ENCODE data around the gene MAMLD1.

MAMLD1 gene

DNA sequence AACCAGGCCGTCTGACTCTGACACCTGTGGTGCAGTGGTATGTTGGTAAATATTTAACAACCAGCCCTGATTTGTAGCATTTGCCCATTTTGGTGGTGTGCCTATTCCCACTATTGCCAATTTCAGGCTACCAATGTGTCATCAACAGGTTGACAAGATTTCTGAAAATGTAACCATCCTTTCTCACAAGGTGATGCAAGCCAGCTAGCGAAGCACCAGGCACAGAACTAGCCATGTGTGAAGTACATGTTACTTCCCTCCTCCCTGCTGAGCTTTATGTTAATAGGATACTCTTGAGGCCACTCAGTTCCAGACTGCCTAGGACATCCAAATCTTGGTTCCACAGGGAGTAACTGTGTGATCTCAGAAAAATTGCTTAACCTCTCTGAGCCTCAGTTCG is 7.2 kb upstream of the MAMLD1 start:
- no peak overlapping the region for H3K9ac ChIP-seq (ENCODE audit: insufficient read length, low read depth)
- no peaks in the 10 kb centered on the region for H3K9me3 ChIP-seq (ENCODE audit: insufficient read depth, low read length)
- no peaks in the 10 kb centered on the region for H3K36me3 ChIP-seq (ENCODE audit: insufficient read depth, insufficient read length, low read length)
- H3K27me3 ChIP-seq (ENCODE audit: insufficient read depth, insufficient read length) = peaks cover 31% of the 10 kb centered on the region
- no peak for DNase-seq (ENCODE audit: low read depth, low spot score)
- no peak overlapping the region for H3K4me3 ChIP-seq (ENCODE audit: insufficient read length, low read depth)
- TF ChIP-seq SUZ12 (IDR thresholded peaks at IDR 0.05; ENCODE audit: extremely low read depth, insufficient read depth, insufficient read length) (no peak), YY1 (IDR thresholded peaks at IDR 0.05; ENCODE audit: insufficient read depth, insufficient read length) (no peak), ZNF274 (IDR thresholded peaks at IDR 0.05; ENCODE audit: low read depth, low read length) (no peak)
- no peaks in the 10 kb centered on the region for H3K4me1 ChIP-seq (ENCODE audit: insufficient read depth, insufficient read length)

DNA sequence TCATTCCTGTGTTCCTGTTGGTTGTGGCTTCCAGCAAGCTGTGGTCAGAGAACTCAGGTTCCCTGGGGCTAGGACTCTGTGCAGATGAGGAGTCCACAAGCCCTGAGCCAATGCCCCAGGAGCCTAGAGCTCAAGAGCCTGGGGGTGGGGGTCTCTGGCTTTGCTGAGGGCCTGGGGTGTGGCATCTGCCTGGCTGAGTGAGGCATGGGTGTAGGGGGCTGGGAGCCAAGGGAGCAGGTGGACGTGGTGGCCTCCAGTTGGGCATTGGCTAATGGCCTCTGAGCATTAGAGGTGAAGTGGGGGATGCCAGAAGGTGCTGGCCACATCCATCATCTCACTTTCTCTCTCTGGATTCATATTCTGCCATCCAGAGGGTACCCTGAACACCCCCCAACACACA is 5.3 kb upstream of the MAMLD1 start:
- no peaks in the 10 kb centered on the region for H3K9me3 ChIP-seq (ENCODE audit: insufficient read depth, low read length)

DNA sequence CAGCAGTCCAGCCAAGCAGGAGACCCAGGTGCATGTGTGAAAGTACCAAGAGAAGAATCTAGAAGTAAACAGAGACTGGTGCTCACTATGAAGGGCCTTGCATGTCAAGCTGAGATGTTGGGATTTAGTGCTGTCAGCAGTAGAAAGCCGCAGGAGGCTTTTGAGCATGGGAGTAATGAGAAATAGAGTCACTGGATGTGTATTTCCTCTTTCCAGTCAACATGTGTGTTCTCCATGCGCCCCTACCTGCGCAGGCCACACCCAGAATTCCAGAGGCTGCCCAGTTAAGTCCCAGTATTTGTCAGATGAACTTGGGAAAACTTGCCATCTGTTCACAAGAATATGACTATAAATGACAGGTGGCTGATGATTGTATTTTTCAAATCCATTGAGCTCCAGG is 4.5 kb upstream of the MAMLD1 start:
- H3K9me3 ChIP-seq (ENCODE audit: insufficient read depth, low read length) = no peaks in the 10 kb centered on the region
- no peaks in the 10 kb centered on the region for H3K4me1 ChIP-seq (ENCODE audit: insufficient read depth, insufficient read length)
- no peak overlapping the region for H3K9ac ChIP-seq (ENCODE audit: insufficient read length, low read depth)
- DNase-seq (ENCODE audit: low read depth, low spot score) = no peak
- no peak overlapping the region for H3K4me3 ChIP-seq (ENCODE audit: insufficient read length, low read depth)
- H3K36me3 ChIP-seq (ENCODE audit: insufficient read depth, insufficient read length, low read length) = no peaks in the 10 kb centered on the region
- no peak for TF ChIP-seq YY1 (IDR thresholded peaks at IDR 0.05; ENCODE audit: insufficient read depth, insufficient read length)
- TF ChIP-seq ZNF274 (IDR thresholded peaks at IDR 0.05; ENCODE audit: low read depth, low read length) = no peak
- no peak for TF ChIP-seq SUZ12 (IDR thresholded peaks at IDR 0.05; ENCODE audit: extremely low read depth, insufficient read depth, insufficient read length)
- H3K27me3 ChIP-seq (ENCODE audit: insufficient read depth, insufficient read length) = peaks cover 58% of the 10 kb centered on the region

More for the DNA sequence above, 5.3 kb upstream of the MAMLD1 start:
- Histone ChIP-seq H3K4me3 (ENCODE audit: insufficient read length, low read depth) (no peak overlapping the region), H3K36me3 (ENCODE audit: insufficient read depth, insufficient read length, low read length) (no peaks in the 10 kb centered on the region), H3K27me3 (ENCODE audit: insufficient read depth, insufficient read length) (peaks cover 50% of the 10 kb centered on the region), H3K9ac (ENCODE audit: insufficient read length, low read depth) (no peak overlapping the region), H3K4me1 (ENCODE audit: insufficient read depth, insufficient read length) (no peaks in the 10 kb centered on the region)
- DNase-seq (ENCODE audit: low read depth, low spot score) = no peak
- TF ChIP-seq ZNF274 (IDR thresholded peaks at IDR 0.05; ENCODE audit: low read depth, low read length) (no peak), SUZ12 (IDR thresholded peaks at IDR 0.05; ENCODE audit: extremely low read depth, insufficient read depth, insufficient read length) (no peak), YY1 (IDR thresholded peaks at IDR 0.05; ENCODE audit: insufficient read depth, insufficient read length) (no peak)

DNA sequence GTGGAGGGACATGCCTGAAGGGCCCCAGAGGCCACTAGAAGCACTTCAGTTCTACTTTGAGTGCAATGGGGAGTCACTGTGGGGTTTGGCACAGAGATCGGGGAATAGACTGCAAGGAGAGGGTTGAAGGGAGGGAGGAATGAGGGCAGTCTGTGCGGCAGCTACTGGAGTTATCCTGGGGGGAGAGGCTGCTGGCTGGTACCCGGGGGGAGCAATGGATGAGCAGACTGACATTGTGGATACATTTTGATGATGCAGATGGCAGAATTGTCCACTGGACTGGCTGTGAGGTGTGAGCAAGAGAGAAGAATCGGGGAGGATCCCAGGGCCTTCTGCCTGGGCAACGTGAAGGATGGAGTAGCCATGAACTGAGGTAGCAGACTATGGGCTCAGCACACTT is 2.8 kb upstream of the MAMLD1 start:
- no peak overlapping the region for H3K9ac ChIP-seq (ENCODE audit: insufficient read length, low read depth)
- no peaks in the 10 kb centered on the region for H3K36me3 ChIP-seq (ENCODE audit: insufficient read depth, insufficient read length, low read length)
- H3K9me3 ChIP-seq (ENCODE audit: insufficient read depth, low read length) = no peaks in the 10 kb centered on the region
- no peak overlapping the region for H3K4me3 ChIP-seq (ENCODE audit: insufficient read length, low read depth)
- no peak for DNase-seq (ENCODE audit: low read depth, low spot score)
- peaks cover 67% of the 10 kb centered on the region for H3K27me3 ChIP-seq (ENCODE audit: insufficient read depth, insufficient read length)
- TF ChIP-seq YY1 (IDR thresholded peaks at IDR 0.05; ENCODE audit: insufficient read depth, insufficient read length) (no peak), ZNF274 (IDR thresholded peaks at IDR 0.05; ENCODE audit: low read depth, low read length) (no peak), SUZ12 (IDR thresholded peaks at IDR 0.05; ENCODE audit: extremely low read depth, insufficient read depth, insufficient read length) (no peak)
- H3K4me1 ChIP-seq (ENCODE audit: insufficient read depth, insufficient read length) = no peaks in the 10 kb centered on the region

DNA sequence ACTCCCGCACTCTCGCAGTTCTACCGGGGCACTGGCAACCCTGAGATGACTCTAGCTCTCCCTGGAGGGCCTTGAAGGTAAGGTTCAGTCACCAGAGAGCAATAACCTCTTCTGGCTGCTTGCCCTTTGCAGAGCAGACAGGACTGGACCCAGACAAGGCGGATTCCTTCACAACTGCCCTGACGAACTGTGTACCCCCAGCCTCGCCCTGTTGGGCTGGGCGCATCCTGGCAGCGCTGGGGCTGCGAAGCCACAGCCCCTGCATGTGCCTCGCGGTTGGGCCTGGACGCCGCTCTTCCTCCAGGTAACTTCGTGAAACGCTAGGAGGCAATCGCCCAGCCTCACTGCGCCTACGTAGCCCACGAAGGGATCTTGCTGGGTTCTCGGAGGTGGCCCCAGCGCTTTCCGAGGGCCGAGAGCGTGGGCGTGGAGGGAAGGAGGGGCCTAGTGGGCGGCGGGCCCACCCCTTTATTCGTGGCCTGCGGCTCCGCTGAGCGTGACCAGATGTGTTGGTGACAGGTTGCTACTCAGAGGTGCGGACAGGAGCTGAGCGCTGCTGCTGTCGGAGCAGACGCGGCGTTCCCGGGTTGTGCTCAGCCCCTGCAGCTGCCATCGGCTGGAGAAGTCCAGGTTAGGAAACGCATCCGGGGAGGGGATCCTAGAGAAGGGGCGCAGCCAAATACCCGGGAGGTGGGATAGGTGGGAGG is 1.9 kb upstream of the MAMLD1 start:
- Histone ChIP-seq H3K9ac (ENCODE audit: insufficient read length, low read depth) (no peak overlapping the region), H3K4me1 (ENCODE audit: insufficient read depth, insufficient read length) (no peaks in the 10 kb centered on the region), H3K9me3 (ENCODE audit: insufficient read depth, low read length) (no peaks in the 10 kb centered on the region), H3K36me3 (ENCODE audit: insufficient read depth, insufficient read length, low read length) (no peaks in the 10 kb centered on the region), H3K4me3 (ENCODE audit: insufficient read length, low read depth) (peak overlapping the region; percentile 11), H3K27me3 (ENCODE audit: insufficient read depth, insufficient read length) (peaks cover 71% of the 10 kb centered on the region)
- no peak for DNase-seq (ENCODE audit: low read depth, low spot score)
- no peak for TF ChIP-seq SUZ12 (IDR thresholded peaks at IDR 0.05; ENCODE audit: extremely low read depth, insufficient read depth, insufficient read length)
- TF ChIP-seq YY1 (IDR thresholded peaks at IDR 0.05; ENCODE audit: insufficient read depth, insufficient read length) = no peak
- TF ChIP-seq ZNF274 (IDR thresholded peaks at IDR 0.05; ENCODE audit: low read depth, low read length) = no peak

DNA sequence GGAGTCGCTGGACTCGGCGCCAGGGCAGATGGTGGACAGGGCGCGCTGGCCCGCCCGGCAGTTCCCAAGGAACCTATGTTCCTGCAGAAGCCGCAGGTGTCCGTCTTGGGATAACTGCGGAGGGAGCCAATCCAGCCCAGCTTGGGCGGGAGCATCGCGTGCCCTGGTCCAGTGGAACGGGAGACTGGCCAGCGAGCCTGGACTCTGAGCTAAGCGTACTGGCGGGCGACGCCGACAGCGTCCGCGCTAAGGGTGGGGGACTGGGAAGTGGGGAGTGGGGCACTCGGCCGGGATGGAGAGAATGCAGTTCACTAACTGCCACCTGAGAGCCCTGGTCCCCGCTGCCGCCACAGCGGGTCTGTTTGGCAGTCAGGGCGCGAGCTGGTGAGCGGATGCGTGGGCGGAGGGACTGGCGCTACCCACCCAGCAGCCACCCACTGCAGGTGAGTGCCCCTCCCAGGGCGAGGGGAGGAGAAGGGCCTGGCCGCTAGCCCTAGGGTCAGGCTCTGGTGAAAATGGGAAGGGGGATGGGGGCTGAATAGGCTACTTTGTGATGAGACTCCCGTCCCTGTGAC is 1.3 kb upstream of the MAMLD1 start:
- peaks cover 76% of the 10 kb centered on the region for H3K27me3 ChIP-seq (ENCODE audit: insufficient read depth, insufficient read length)
- no peaks in the 10 kb centered on the region for H3K9me3 ChIP-seq (ENCODE audit: insufficient read depth, low read length)
- peak overlapping the region; percentile 11 for H3K4me3 ChIP-seq (ENCODE audit: insufficient read length, low read depth)
- H3K36me3 ChIP-seq (ENCODE audit: insufficient read depth, insufficient read length, low read length) = no peaks in the 10 kb centered on the region
- no peak for DNase-seq (ENCODE audit: low read depth, low spot score)
- peaks cover 2% of the 10 kb centered on the region for H3K4me1 ChIP-seq (ENCODE audit: insufficient read depth, insufficient read length)
- peak overlapping the region; percentile 8 for H3K9ac ChIP-seq (ENCODE audit: insufficient read length, low read depth)
- TF ChIP-seq ZNF274 (IDR thresholded peaks at IDR 0.05; ENCODE audit: low read depth, low read length) = no peak
- no peak for TF ChIP-seq SUZ12 (IDR thresholded peaks at IDR 0.05; ENCODE audit: extremely low read depth, insufficient read depth, insufficient read length)
- TF ChIP-seq YY1 (IDR thresholded peaks at IDR 0.05; ENCODE audit: insufficient read depth, insufficient read length) = no peak

DNA sequence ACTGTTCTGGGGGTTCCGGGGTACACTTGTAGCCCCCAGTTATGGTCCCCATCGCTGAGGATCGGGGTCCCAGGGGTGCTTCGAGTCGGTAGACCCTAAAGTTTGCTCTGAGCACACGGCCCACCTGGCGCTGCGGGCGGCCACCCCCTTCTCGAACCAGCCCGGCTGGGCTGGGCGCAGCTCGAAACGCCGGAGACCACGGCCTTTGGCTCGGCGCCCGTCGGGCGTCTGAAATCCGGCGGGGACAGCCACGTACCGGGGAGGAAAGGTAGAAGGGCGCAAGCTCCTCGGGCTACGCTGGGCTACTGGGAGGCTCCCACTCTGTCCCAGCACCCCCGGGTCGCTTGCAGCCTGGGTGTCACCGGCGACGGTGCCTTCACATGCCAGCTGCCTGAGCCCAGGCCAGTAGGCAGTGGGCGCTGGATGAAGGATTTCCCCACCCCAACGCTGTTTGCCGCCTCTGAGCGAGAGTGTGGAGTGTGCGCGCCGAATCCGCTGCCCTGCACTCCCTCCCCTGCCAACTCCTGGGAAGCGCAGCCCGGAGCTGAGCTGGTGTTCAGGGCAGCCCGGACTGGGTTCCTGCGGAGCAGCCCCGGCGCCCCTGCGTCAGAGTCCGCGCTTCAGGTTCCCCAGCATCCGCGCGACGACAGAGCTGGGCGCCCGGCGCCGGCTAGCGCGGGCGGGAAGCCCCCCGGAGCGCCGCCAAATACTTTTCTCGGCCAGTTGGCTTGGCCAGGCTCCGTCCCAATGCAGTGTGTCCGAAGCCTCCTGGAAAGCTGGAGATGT is 637 bp downstream of the MAMLD1 start:
- Histone ChIP-seq H3K36me3 (ENCODE audit: insufficient read depth, insufficient read length, low read length) (no peaks in the 10 kb centered on the region), H3K27me3 (ENCODE audit: insufficient read depth, insufficient read length) (peaks cover 71% of the 10 kb centered on the region), H3K9me3 (ENCODE audit: insufficient read depth, low read length) (no peaks in the 10 kb centered on the region), H3K9ac (ENCODE audit: insufficient read length, low read depth) (peak overlapping the region; percentile 42), H3K4me3 (ENCODE audit: insufficient read length, low read depth) (peak overlapping the region; percentile 32), H3K4me1 (ENCODE audit: insufficient read depth, insufficient read length) (peaks cover 2% of the 10 kb centered on the region)
- DNase-seq (ENCODE audit: low read depth, low spot score) = no peak
- TF ChIP-seq SUZ12 (IDR thresholded peaks at IDR 0.05; ENCODE audit: extremely low read depth, insufficient read depth, insufficient read length) (no peak), ZNF274 (IDR thresholded peaks at IDR 0.05; ENCODE audit: low read depth, low read length) (no peak), YY1 (IDR thresholded peaks at IDR 0.05; ENCODE audit: insufficient read depth, insufficient read length) (no peak)
